GM19043 (cell line): ENCODE results near the gene GPR84.

Experiments
- ATAC-seq: cut with Tn5 transposase; IDR thresholded peaks from one replicate; pipeline ENCODE4 v1.9.1; 2021; ENCODE audit warnings: low read depth; ENCODE audit not compliant: unreplicated experiment

GPR84 gene

GRCh38 chr12:54392485-54393206 is 28.4 kb upstream of the GPR84 start:
- ATAC-seq, result no peak

GRCh38 chr12:54390668-54391551 is 26.6 kb upstream of the GPR84 start:
- ATAC-seq, result peak; percentile 59

- ATAC-seq, result no peak
These were observed 25.9 kb upstream of the GPR84 start for GRCh38 chr12:54390176-54390667.

GRCh38 chr12:54389607-54390175 is 25.4 kb upstream of the GPR84 start:
- no peak for ATAC-seq

GRCh38 chr12:54389134-54389508 is 24.8 kb upstream of the GPR84 start:
- no peak for ATAC-seq

GRCh38 chr12:54388237-54389133 is 24.2 kb upstream of the GPR84 start:
- no peak for ATAC-seq

GRCh38 chr12:54387114-54387467 is 22.8 kb upstream of the GPR84 start:
- no peak for ATAC-seq

GRCh38 chr12:54386403-54387113 is 22.3 kb upstream of the GPR84 start:
- ATAC-seq, result no peak

GRCh38 chr12:54385251-54385914 is 21.1 kb upstream of the GPR84 start:
- ATAC-seq, result peak; percentile 37

GRCh38 chr12:54384591-54385041 is 20.3 kb upstream of the GPR84 start, which contains the start of gene ZNF385A:
Gene ZNF385A, minus strand, starts transcription at chr12:54384733. Its CDS starts 219 bp downstream, at chr12:54384514.
- peak; percentile 57 for ATAC-seq

GRCh38 chr12:54383041-54383609 is 18.8 kb upstream of the GPR84 start:
- ATAC-seq, result no peak

GRCh38 chr12:54381136-54381535 is 16.9 kb upstream of the GPR84 start:
- no peak for ATAC-seq

GRCh38 chr12:54379398-54380201 is 15.3 kb upstream of the GPR84 start:
- ATAC-seq, result peak; percentile 76

- no peak for ATAC-seq
These were observed 14.6 kb upstream of the GPR84 start for GRCh38 chr12:54378796-54379397.

- ATAC-seq, result no peak
These were observed 13.7 kb upstream of the GPR84 start for GRCh38 chr12:54377797-54378515.

- ATAC-seq, result no peak
These were observed 12.7 kb upstream of the GPR84 start for GRCh38 chr12:54377007-54377406.

- no peak for ATAC-seq
These were observed 12.3 kb upstream of the GPR84 start for GRCh38 chr12:54376596-54376995.
